MM.1S (cell line): ENCODE results near the gene CTCFL.
"Not testable (repeated sequence)": the region's sequence is repeated elsewhere in the genome, so short reads cannot be mapped to it uniquely, and the experiment has no call there.

Source experiments
- DNase-seq: peaks from one replicate; pipeline ENCODE4 v3.0.0-alpha.2; 2015
- H2AFZ ChIP-seq: fragments of 300-600 bp; sonication (generic); 2 replicates; pipeline ENCODE4 v1.6.0; 2016; ENCODE audit warnings: antibody characterized with exemption, low read length
- H3F3A ChIP-seq: fragments of 300-600 bp; sonication (generic); 2 replicates; pipeline ENCODE4 v1.6.1; 2016; ENCODE audit warnings: mild to moderate bottlenecking, antibody characterized with exemption, low read length, moderate library complexity, mixed read lengths; ENCODE audit not compliant: insufficient read depth
- H3K27ac ChIP-seq: fragments of 300-600 bp; sonication (generic); 2 replicates; pipeline ENCODE4 v1.5.1; 2016; ENCODE audit warnings: mild to moderate bottlenecking, low read length
- H3K27me3 ChIP-seq: fragments of 300-600 bp; sonication (generic); replicated peaks from 2 replicates; pipeline ENCODE4 v1.6.0; 2016; ENCODE audit warnings: low read length; ENCODE audit not compliant: insufficient read depth
- H3K36me3 ChIP-seq: fragments of 300-600 bp; sonication (generic); replicated peaks from 2 replicates; pipeline ENCODE4 v1.6.1; 2016; ENCODE audit warnings: mild to moderate bottlenecking, low read length, mixed read lengths; ENCODE audit not compliant: insufficient read depth
- H3K4me1 ChIP-seq: fragments of 300-600 bp; sonication (generic); 2 replicates; pipeline ENCODE4 v1.6.1; 2016; ENCODE audit warnings: low read length, mixed read lengths
- H3K4me2 ChIP-seq: fragments of 300-600 bp; sonication (generic); 2 replicates; pipeline ENCODE4 v1.6.0; 2016; ENCODE audit warnings: low read depth, low read length
- H3K4me3 ChIP-seq: fragments of 300-600 bp; sonication (generic); 2 replicates; pipeline ENCODE4 v1.5.1; 2016; ENCODE audit warnings: low read length, mixed read lengths
- H3K79me2 ChIP-seq: fragments of 300-600 bp; sonication (generic); 2 replicates; pipeline ENCODE4 v1.6.1; 2016; ENCODE audit warnings: mixed run types, low read length, mixed read lengths
- H3K9ac ChIP-seq: fragments of 300-600 bp; sonication (generic); 2 replicates; pipeline ENCODE4 v1.6.1; 2016; ENCODE audit warnings: low read length, mixed read lengths
- H3K9me2 ChIP-seq: fragments of 300-600 bp; sonication (generic); replicated peaks from 2 replicates; pipeline ENCODE4 v1.6.1; 2016; ENCODE audit warnings: mild to moderate bottlenecking, low read length, mixed read lengths; ENCODE audit not compliant: insufficient read depth
- H3K9me3 ChIP-seq: fragments of 300-600 bp; sonication (generic); replicated peaks from 2 replicates; pipeline ENCODE4 v1.6.1; 2016; ENCODE audit warnings: mild to moderate bottlenecking, low read length, mixed read lengths; ENCODE audit not compliant: insufficient read depth
- H4K20me1 ChIP-seq: fragments of 300-600 bp; sonication (generic); 2 replicates; pipeline ENCODE4 v1.6.1; 2016; ENCODE audit warnings: mild to moderate bottlenecking, low read length, moderate library complexity, mixed read lengths; ENCODE audit not compliant: insufficient read depth
- CTCF ChIP-seq: fragments of 300-600 bp; sonication (generic); IDR thresholded peaks from 2 replicates; pipeline ENCODE4 v1.5.1; 2016; ENCODE audit warnings: antibody characterized with exemption, low read length, mixed read lengths
- EZH2 ChIP-seq: fragments of 300-600 bp; sonication (generic); optimal IDR thresholded peaks from 2 replicates; pipeline ENCODE3; 2017; ENCODE audit warnings: low read depth, mild to moderate bottlenecking, antibody characterized with exemption, low read length, mixed read lengths
- EZH2phosphoT487 ChIP-seq: fragments of 300-600 bp; sonication (generic); IDR thresholded peaks from 2 replicates; pipeline ENCODE4 v1.6.1; 2018; ENCODE audit warnings: antibody characterized with exemption, low read length

Gene CTCFL

GRCh38 chr20:57474816-57475215 is 50.1 kb downstream of the CTCFL start:
- peak overlapping the region; percentile 69 for H3K9ac ChIP-seq
- no peaks in the 10 kb centered on the region for H3K36me3 ChIP-seq
- peaks cover 64% of the 10 kb centered on the region for H3F3A ChIP-seq
- H3K4me2 ChIP-seq: peak overlapping the region; percentile 53
- H3K4me3 ChIP-seq: no peak overlapping the region
- H3K79me2 ChIP-seq: 0 out of 2 replicates have a peak, but pooled peaks cover 4% of the 10 kb centered on the region
- H3K27me3 ChIP-seq: no peaks in the 10 kb centered on the region
- H3K4me1 ChIP-seq: peaks cover 73% of the 10 kb centered on the region
- no peak for TF ChIP-seq EZH2phosphoT487
- no peak for TF ChIP-seq CTCF
- no peak for TF ChIP-seq EZH2
- H3K9me2 ChIP-seq: no peaks in the 10 kb centered on the region
- peak overlapping the region; percentile 92 for H3K27ac ChIP-seq
- no peak for DNase-seq
- H4K20me1 ChIP-seq: no peaks in the 10 kb centered on the region
- H3K9me3 ChIP-seq: no peaks in the 10 kb centered on the region
- H2AFZ ChIP-seq: peak overlapping the region; percentile 21; the same call in 1 of the 2 replicates

- Histone ChIP-seq H3K36me3 (no peaks in the 10 kb centered on the region), H3K27me3 (no peaks in the 10 kb centered on the region), H3F3A (peaks cover 57% of the 10 kb centered on the region), H3K4me1 (peaks cover 70% of the 10 kb centered on the region), H2AFZ (peak overlapping the region; percentile 21), H4K20me1 (no peaks in the 10 kb centered on the region), H3K4me2 (peak overlapping the region; percentile 77; the same call in 1 of the 2 replicates), H3K4me3 (no peak overlapping the region), H3K27ac (peak overlapping the region; percentile 92), H3K9me2 (no peaks in the 10 kb centered on the region), H3K9ac (peak overlapping the region; percentile 69), H3K9me3 (no peaks in the 10 kb centered on the region), H3K79me2 (0 out of 2 replicates have a peak, but pooled peaks cover 4% of the 10 kb centered on the region)
- TF ChIP-seq EZH2 (no peak), EZH2phosphoT487 (no peak), CTCF (no peak)
- DNase-seq: no peak
These were observed 50.7 kb downstream of the CTCFL start for GRCh38 chr20:57474205-57474604.

GRCh38 chr20:57473246-57474048 is 51.5 kb downstream of the CTCFL start:
- H4K20me1 ChIP-seq: no peaks in the 10 kb centered on the region
- peak; percentile 51 for TF ChIP-seq CTCF
- no peak for TF ChIP-seq EZH2
- peak overlapping the region; percentile 92 for H3K27ac ChIP-seq
- no peaks in the 10 kb centered on the region for H3K36me3 ChIP-seq
- no peaks in the 10 kb centered on the region for H3K9me2 ChIP-seq
- peaks cover 63% of the 10 kb centered on the region for H3K4me1 ChIP-seq
- peak overlapping the region; percentile 77 for H3K4me2 ChIP-seq
- H3F3A ChIP-seq: peaks cover 53% of the 10 kb centered on the region
- peak overlapping the region; percentile 39; the same call in 1 of the 2 replicates for H3K4me3 ChIP-seq
- 0 out of 2 replicates have a peak, but pooled peaks cover 4% of the 10 kb centered on the region for H3K79me2 ChIP-seq
- no peaks in the 10 kb centered on the region for H3K9me3 ChIP-seq
- peak overlapping the region; percentile 69 for H3K9ac ChIP-seq
- peak overlapping the region; percentile 59 for H2AFZ ChIP-seq
- H3K27me3 ChIP-seq: no peaks in the 10 kb centered on the region
- peak; percentile 86 for DNase-seq

GRCh38 chr20:57472474-57472873 is 52.5 kb downstream of the CTCFL start:
- H3K27me3 ChIP-seq, H4K20me1 ChIP-seq: not testable (repeated sequence)
- peak overlapping the region; percentile 77; the same call in 1 of the 2 replicates for H3K4me2 ChIP-seq

More at GRCh38 chr20:57472474-57472873, 52.5 kb downstream of the CTCFL start:
- not testable (repeated sequence) for H3K4me3 ChIP-seq, H3K36me3 ChIP-seq, H3K9me2 ChIP-seq, DNase-seq, H3K79me2 ChIP-seq, H3K9me3 ChIP-seq, H2AFZ ChIP-seq, H3K9ac ChIP-seq
- Histone ChIP-seq H3F3A (peaks cover 49% of the 10 kb centered on the region), H3K27ac (peak overlapping the region; percentile 92; the same call in 1 of the 2 replicates), H3K4me1 (peaks cover 53% of the 10 kb centered on the region)
